Ishikawa (cell line): ENCODE results near the gene FGGY.

Experiments
- CEBPB ChIP-seq: IDR thresholded peaks from 2 replicates; pipeline ENCODE4 v1.6.1; 2012
- CREB1 ChIP-seq: IDR thresholded peaks from 2 replicates; pipeline ENCODE4 v1.6.1; 2012; ENCODE audit warnings: low read depth
- EGR1 ChIP-seq: IDR thresholded peaks from 2 replicates; pipeline ENCODE4 v1.6.1; 2012
- EP300 ChIP-seq: IDR thresholded peaks from 2 replicates; pipeline ENCODE4 v1.6.1; 2012; ENCODE audit warnings: borderline replicate concordance
- FOXM1 ChIP-seq: IDR thresholded peaks from 2 replicates; pipeline ENCODE4 v1.6.1; 2012; ENCODE audit warnings: low read depth, borderline replicate concordance
- NFIC ChIP-seq: IDR thresholded peaks from 2 replicates; pipeline ENCODE4 v1.6.1; 2012
- RAD21 ChIP-seq: IDR thresholded peaks from 2 replicates; pipeline ENCODE4 v1.6.1; 2012; ENCODE audit warnings: low read depth
- REST ChIP-seq: IDR thresholded peaks from 2 replicates; pipeline ENCODE4 v1.6.1; 2012; ENCODE audit warnings: low read depth, mild to moderate bottlenecking
- TAF1 ChIP-seq: IDR thresholded peaks from 2 replicates; pipeline ENCODE4 v1.6.1; 2012; ENCODE audit warnings: low read depth, mild to moderate bottlenecking
- TCF12 ChIP-seq: IDR thresholded peaks from 2 replicates; pipeline ENCODE4 v1.6.1; 2012; ENCODE audit warnings: low read depth
- TEAD4 ChIP-seq: IDR thresholded peaks from 2 replicates; pipeline ENCODE4 v1.6.1; 2012
- YY1 ChIP-seq: IDR thresholded peaks from 2 replicates; pipeline ENCODE4 v1.6.1; 2012; ENCODE audit warnings: low read depth
- ZBTB7A ChIP-seq: IDR thresholded peaks from 2 replicates; pipeline ENCODE4 v1.6.1; 2012; ENCODE audit warnings: low read depth
- TF ChIP-seq, protein P1 (sequence below): IDR thresholded peaks from 2 replicates; pipeline ENCODE4 v1.6.1; 2012
- TF ChIP-seq, protein P2 (sequence below): IDR thresholded peaks from 2 replicates; pipeline ENCODE4 v1.6.1; 2012

The FGGY gene

GRCh38 chr1:59293849-59294248 lies 3.0 kb upstream of the FGGY start:
- TF ChIP-seq TAF1 (no peak), NFIC (no peak), CREB1 (no peak), ZBTB7A (no peak)
- TF ChIP-seq, protein P1, sequence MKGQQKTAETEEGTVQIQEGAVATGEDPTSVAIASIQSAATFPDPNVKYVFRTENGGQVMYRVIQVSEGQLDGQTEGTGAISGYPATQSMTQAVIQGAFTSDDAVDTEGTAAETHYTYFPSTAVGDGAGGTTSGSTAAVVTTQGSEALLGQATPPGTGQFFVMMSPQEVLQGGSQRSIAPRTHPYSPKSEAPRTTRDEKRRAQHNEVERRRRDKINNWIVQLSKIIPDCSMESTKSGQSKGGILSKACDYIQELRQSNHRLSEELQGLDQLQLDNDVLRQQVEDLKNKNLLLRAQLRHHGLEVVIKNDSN: no peak
- TF ChIP-seq, protein P2, sequence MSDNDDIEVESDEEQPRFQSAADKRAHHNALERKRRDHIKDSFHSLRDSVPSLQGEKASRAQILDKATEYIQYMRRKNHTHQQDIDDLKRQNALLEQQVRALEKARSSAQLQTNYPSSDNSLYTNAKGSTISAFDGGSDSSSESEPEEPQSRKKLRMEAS: no peak

- TF ChIP-seq REST: no peak
- TF ChIP-seq, protein P1: no peak
- no peak for TF ChIP-seq FOXM1
- no peak for TF ChIP-seq TEAD4
- TF ChIP-seq TCF12: no peak
- TF ChIP-seq, protein P2: no peak
- no peak for TF ChIP-seq RAD21
- no peak for TF ChIP-seq EP300
- TF ChIP-seq NFIC: no peak
- no peak for TF ChIP-seq ZBTB7A
- no peak for TF ChIP-seq CREB1
- TF ChIP-seq EGR1: no peak
- no peak for TF ChIP-seq YY1
- no peak for TF ChIP-seq TAF1
- no peak for TF ChIP-seq CEBPB
Observed at GRCh38 chr1:59294423-59294822, 2.5 kb upstream of the FGGY start.

GRCh38 chr1:59295618-59296017 lies 1.3 kb upstream of the FGGY start:
- TF ChIP-seq TAF1: no peak
- TF ChIP-seq TEAD4: no peak
- no peak for TF ChIP-seq ZBTB7A

GRCh38 chr1:59298026-59298583 lies 1.2 kb downstream of the FGGY start:
- TF ChIP-seq TCF12 (no peak), REST (no peak), EGR1 (no peak)

- TF ChIP-seq CREB1 (no peak), YY1 (no peak), NFIC (no peak), CEBPB (no peak), TEAD4 (no peak)
- TF ChIP-seq, protein P1: no peak
Observed at GRCh38 chr1:59298710-59299346, 1.9 kb downstream of the FGGY start.

- TF ChIP-seq, protein P2: no peak
- TF ChIP-seq, protein P1: no peak
- TF ChIP-seq RAD21 (no peak), REST (no peak), EGR1 (no peak), TEAD4 (no peak), FOXM1 (no peak), EP300 (no peak), YY1 (no peak), TAF1 (no peak), CEBPB (no peak), CREB1 (no peak), TCF12 (no peak), ZBTB7A (no peak)
Observed at GRCh38 chr1:59302297-59302696, 5.4 kb downstream of the FGGY start.
